ENCODE results near the gene TEAD1.

DNA sequence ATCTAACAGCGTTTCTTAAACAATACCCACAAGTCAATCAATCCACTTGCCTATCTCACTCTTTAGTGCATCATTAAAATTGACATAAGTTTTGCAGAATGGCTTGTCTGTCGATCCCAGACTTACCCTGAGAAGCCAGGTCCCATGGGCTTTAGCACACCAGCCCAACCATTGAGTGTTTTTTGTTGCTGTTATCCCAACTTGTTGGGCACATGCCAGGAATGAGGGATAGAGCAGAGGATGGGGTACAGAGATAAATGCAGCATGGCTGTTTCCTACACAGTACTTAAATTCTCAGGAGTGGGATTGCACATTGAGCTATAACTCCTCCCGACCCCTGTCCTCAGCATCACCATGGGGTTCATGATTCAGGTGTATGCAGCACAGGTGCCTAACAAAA lies 270.7 kb downstream of the TEAD1 start:
- TF ChIP-seq, protein P1, sequence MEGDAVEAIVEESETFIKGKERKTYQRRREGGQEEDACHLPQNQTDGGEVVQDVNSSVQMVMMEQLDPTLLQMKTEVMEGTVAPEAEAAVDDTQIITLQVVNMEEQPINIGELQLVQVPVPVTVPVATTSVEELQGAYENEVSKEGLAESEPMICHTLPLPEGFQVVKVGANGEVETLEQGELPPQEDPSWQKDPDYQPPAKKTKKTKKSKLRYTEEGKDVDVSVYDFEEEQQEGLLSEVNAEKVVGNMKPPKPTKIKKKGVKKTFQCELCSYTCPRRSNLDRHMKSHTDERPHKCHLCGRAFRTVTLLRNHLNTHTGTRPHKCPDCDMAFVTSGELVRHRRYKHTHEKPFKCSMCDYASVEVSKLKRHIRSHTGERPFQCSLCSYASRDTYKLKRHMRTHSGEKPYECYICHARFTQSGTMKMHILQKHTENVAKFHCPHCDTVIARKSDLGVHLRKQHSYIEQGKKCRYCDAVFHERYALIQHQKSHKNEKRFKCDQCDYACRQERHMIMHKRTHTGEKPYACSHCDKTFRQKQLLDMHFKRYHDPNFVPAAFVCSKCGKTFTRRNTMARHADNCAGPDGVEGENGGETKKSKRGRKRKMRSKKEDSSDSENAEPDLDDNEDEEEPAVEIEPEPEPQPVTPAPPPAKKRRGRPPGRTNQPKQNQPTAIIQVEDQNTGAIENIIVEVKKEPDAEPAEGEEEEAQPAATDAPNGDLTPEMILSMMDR (conservative IDR thresholded peaks at IDR 0.05) = no peak
- no peak for TF ChIP-seq ZFX (IDR thresholded peaks at IDR 0.05)
